Measurements from ENCODE around the gene GH1.

The GH1 gene

GRCh38 chr17:63934183-63935112, 15.8 kb upstream of the GH1 start:
- TF ChIP-seq CTCF (IDR thresholded peaks at IDR 0.05; ENCODE audit: unreplicated experiment in 3 of 3) = no peak
- Mint-ChIP-seq H3K27ac (no peak overlapping the region), H3K4me3 (no peak overlapping the region), H3K36me3 (ENCODE audit: low read depth) (no peaks in the 10 kb centered on the region), H3K9me3 (no peaks in the 10 kb centered on the region), H3K27me3 (ENCODE audit: low read depth) (peaks cover 8% of the 10 kb centered on the region), H3K4me1 (peaks cover 15% of the 10 kb centered on the region)

- H3K9me3 Mint-ChIP-seq = no peaks in the 10 kb centered on the region
- H3K36me3 Mint-ChIP-seq (ENCODE audit: low read depth) = no peaks in the 10 kb centered on the region
- no peak overlapping the region for H3K4me3 Mint-ChIP-seq
- H3K4me1 Mint-ChIP-seq = peaks cover 8% of the 10 kb centered on the region
- peak overlapping the region in 1 of 3 experiments; percentile 33 for H3K27ac Mint-ChIP-seq
- no peaks in the 10 kb centered on the region for H3K27me3 Mint-ChIP-seq (ENCODE audit: low read depth)
- TF ChIP-seq CTCF (IDR thresholded peaks at IDR 0.05; ENCODE audit: unreplicated experiment in 3 of 3) = no peak
Measured at GRCh38 chr17:63933598-63933997, 15.0 kb upstream of the GH1 start.

GRCh38 chr17:63932721-63933120, 14.1 kb upstream of the GH1 start:
- H3K4me1 Mint-ChIP-seq = no peaks in the 10 kb centered on the region
- H3K27ac Mint-ChIP-seq = no peak overlapping the region
- TF ChIP-seq CTCF (IDR thresholded peaks at IDR 0.05; ENCODE audit: unreplicated experiment in 3 of 3) = no peak
- no peaks in the 10 kb centered on the region for H3K9me3 Mint-ChIP-seq
- H3K27me3 Mint-ChIP-seq (ENCODE audit: low read depth) = no peaks in the 10 kb centered on the region
- no peak overlapping the region for H3K4me3 Mint-ChIP-seq
- H3K36me3 Mint-ChIP-seq (ENCODE audit: low read depth) = no peaks in the 10 kb centered on the region

GRCh38 chr17:63931981-63932561, 13.4 kb upstream of the GH1 start, which contains the start of gene CD79B:
Gene CD79B, minus strand, starts transcription at chr17:63932331. Its CDS starts 70 bp downstream, at chr17:63932261.
- peak within 1 kb of the TSS in 1 of 3 experiments; percentile 9 for H3K27ac Mint-ChIP-seq
- TF ChIP-seq CTCF (IDR thresholded peaks at IDR 0.05; ENCODE audit: unreplicated experiment in 3 of 3) = no peak
- H3K4me1 Mint-ChIP-seq = no peaks in the 10 kb centered on the region
- H3K4me3 Mint-ChIP-seq = no peak within 1 kb of the TSS
- no peaks in the 10 kb centered on the region for H3K27me3 Mint-ChIP-seq (ENCODE audit: low read depth)
- H3K36me3 Mint-ChIP-seq (ENCODE audit: low read depth) = no peaks in the 10 kb centered on the region
- H3K9me3 Mint-ChIP-seq = no peaks in the 10 kb centered on the region

GRCh38 chr17:63930951-63931575, 12.4 kb upstream of the GH1 start:
- no peaks in the 10 kb centered on the region for H3K36me3 Mint-ChIP-seq (ENCODE audit: low read depth)

More at GRCh38 chr17:63930951-63931575, 12.4 kb upstream of the GH1 start:
- Mint-ChIP-seq H3K4me3 (no peak overlapping the region), H3K27me3 (ENCODE audit: low read depth) (no peaks in the 10 kb centered on the region), H3K27ac (no peak overlapping the region), H3K9me3 (no peaks in the 10 kb centered on the region), H3K4me1 (no peaks in the 10 kb centered on the region)
- no peak for TF ChIP-seq CTCF (IDR thresholded peaks at IDR 0.05; ENCODE audit: unreplicated experiment in 3 of 3)
